Loucy (cell line): ENCODE measurements around the gene SMO.

Experiments used
- H2AFZ ChIP-seq: fragments of 200-600 bp; sonication (generic); 2 replicates; pipeline ENCODE4 v1.6.0; 2016; ENCODE audit warnings: antibody characterized with exemption, mild to moderate bottlenecking, low read length, moderate library complexity
- H3F3A ChIP-seq: fragments of 200-600 bp; 2 replicates; pipeline ENCODE4 v1.6.0; 2016; ENCODE audit warnings: antibody characterized with exemption, low read depth, mild to moderate bottlenecking
- H3K27me3 ChIP-seq: fragments of 200-600 bp; sonication (generic); 2 replicates; pipeline ENCODE4 v1.6.1; 2014; ENCODE audit warnings: low read length, mild to moderate bottlenecking; ENCODE audit not compliant: insufficient read depth, poor library complexity, severe bottlenecking
- H3K36me3 ChIP-seq: fragments of 200-600 bp; sonication (generic); 2 replicates; pipeline ENCODE4 v1.6.1; 2016; ENCODE audit warnings: low read length; ENCODE audit not compliant: insufficient read depth
- H3K4me1 ChIP-seq: fragments of 200-600 bp; sonication (generic); 2 replicates; pipeline ENCODE4 v1.5.1; 2014; ENCODE audit warnings: low read length, mild to moderate bottlenecking; ENCODE audit not compliant: insufficient read depth, poor library complexity, severe bottlenecking
- H3K4me2 ChIP-seq: fragments of 200-600 bp; sonication (generic); 2 replicates; pipeline ENCODE4 v1.6.0; 2014; ENCODE audit warnings: antibody characterized with exemption, low read length, low read depth, mild to moderate bottlenecking; ENCODE audit not compliant: poor library complexity, severe bottlenecking
- H3K4me3 ChIP-seq: fragments of 200-600 bp; sonication (generic); 2 replicates; pipeline ENCODE4 v1.5.1; 2014; ENCODE audit warnings: low read length, mild to moderate bottlenecking, mixed read lengths; ENCODE audit not compliant: poor library complexity, severe bottlenecking
- H3K79me2 ChIP-seq: fragments of 200-600 bp; sonication (generic); 2 replicates; pipeline ENCODE4 v1.6.1; 2014; ENCODE audit warnings: low read length; ENCODE audit not compliant: insufficient read depth
- H3K9ac ChIP-seq: fragments of 200-600 bp; sonication (generic); 2 replicates; pipeline ENCODE4 v1.6.0; 2014; ENCODE audit warnings: mild to moderate bottlenecking, low read depth, low read length, moderate library complexity; ENCODE audit not compliant: poor library complexity, severe bottlenecking
- H3K9me2 ChIP-seq: fragments of 200-600 bp; sonication (generic); replicated peaks from 2 replicates; pipeline ENCODE4 v1.6.1; 2016; ENCODE audit warnings: low read depth, low read length, mixed read lengths
- H3K9me3 ChIP-seq: fragments of 200-600 bp; sonication (generic); 2 replicates; pipeline ENCODE4 v1.6.1; 2014; ENCODE audit warnings: mild to moderate bottlenecking, antibody characterized with exemption, low read length, low read depth; ENCODE audit not compliant: insufficient read depth
- H4K20me1 ChIP-seq: fragments of 200-600 bp; sonication (generic); 2 replicates; pipeline ENCODE4 v1.6.0; 2014; ENCODE audit warnings: antibody characterized with exemption, low read length, mild to moderate bottlenecking; ENCODE audit not compliant: insufficient read depth, poor library complexity, severe bottlenecking
- CTCF ChIP-seq: fragments of 200-600 bp; sonication (generic); conservative IDR thresholded peaks from 2 replicates; pipeline ENCODE4 v1.5.1; 2014; ENCODE audit warnings: mild to moderate bottlenecking, antibody characterized with exemption, low read length
- EZH2phosphoT487 ChIP-seq: fragments of 200-600 bp; IDR thresholded peaks from 2 replicates; pipeline ENCODE4 v1.6.1; 2018; ENCODE audit warnings: antibody characterized with exemption, mild to moderate bottlenecking, moderate library complexity, borderline replicate concordance

The SMO gene

GRCh38 chr7:129224251-129225205, 36.1 kb downstream of the SMO start, which contains the start of gene AHCYL2:
Gene AHCYL2, plus strand, starts transcription at chr7:129225030.
- peak within 1 kb of the TSS; percentile 95 for H3K4me3 ChIP-seq
- no peaks in the 10 kb centered on the region for H4K20me1 ChIP-seq
- peaks cover 17% of the 10 kb centered on the region; the same call in 1 of the 2 replicates for H3K79me2 ChIP-seq
- H3K27me3 ChIP-seq = no peaks in the 10 kb centered on the region
- peaks cover 34% of the 10 kb centered on the region for H3K4me1 ChIP-seq
- peak within 1 kb of the TSS; percentile 84 for H3K4me2 ChIP-seq
- no peaks in the 10 kb centered on the region for H3K36me3 ChIP-seq
- H2AFZ ChIP-seq = peak within 1 kb of the TSS; percentile 91
- H3F3A ChIP-seq = no peaks in the 10 kb centered on the region
- peak within 1 kb of the TSS; percentile 65 for H3K9ac ChIP-seq
- no peaks in the 10 kb centered on the region for H3K9me2 ChIP-seq
- no peak for TF ChIP-seq CTCF
- no peak for TF ChIP-seq EZH2phosphoT487
- H3K9me3 ChIP-seq = no peaks in the 10 kb centered on the region

- no peaks in the 10 kb centered on the region for H3K36me3 ChIP-seq
- H3F3A ChIP-seq = no peaks in the 10 kb centered on the region
- peak overlapping the region; percentile 95 for H3K4me3 ChIP-seq
- no peaks in the 10 kb centered on the region for H3K9me3 ChIP-seq
- no peaks in the 10 kb centered on the region for H3K9me2 ChIP-seq
- peak overlapping the region; percentile 84 for H3K4me2 ChIP-seq
- TF ChIP-seq EZH2phosphoT487 = no peak
- no peak for TF ChIP-seq CTCF
- peak overlapping the region; percentile 79 for H2AFZ ChIP-seq
- no peaks in the 10 kb centered on the region for H4K20me1 ChIP-seq
- peaks cover 34% of the 10 kb centered on the region for H3K4me1 ChIP-seq
- H3K79me2 ChIP-seq = peaks cover 17% of the 10 kb centered on the region; the same call in 1 of the 2 replicates
- no peaks in the 10 kb centered on the region for H3K27me3 ChIP-seq
- peak overlapping the region; percentile 65 for H3K9ac ChIP-seq
These were observed 36.9 kb downstream of the SMO start for GRCh38 chr7:129225206-129225930.

- H3K27me3 ChIP-seq = no peaks in the 10 kb centered on the region
- H3K4me3 ChIP-seq = peak overlapping the region; percentile 95
- TF ChIP-seq CTCF (no peak), EZH2phosphoT487 (no peak)
- no peaks in the 10 kb centered on the region for H3F3A ChIP-seq
- no peaks in the 10 kb centered on the region for H4K20me1 ChIP-seq
- H2AFZ ChIP-seq = peak overlapping the region; percentile 79
- H3K9me2 ChIP-seq = no peaks in the 10 kb centered on the region
- H3K9me3 ChIP-seq = no peaks in the 10 kb centered on the region
- H3K4me2 ChIP-seq = peak overlapping the region; percentile 84
- peak overlapping the region; percentile 65 for H3K9ac ChIP-seq
- peaks cover 17% of the 10 kb centered on the region; the same call in 1 of the 2 replicates for H3K79me2 ChIP-seq
- H3K4me1 ChIP-seq = peaks cover 34% of the 10 kb centered on the region
- H3K36me3 ChIP-seq = no peaks in the 10 kb centered on the region
These were observed 37.6 kb downstream of the SMO start for GRCh38 chr7:129225931-129226572.
